SU-DHL-6 (cell line): ENCODE results near the gene ACSS1.

Source experiments
- H2AFZ ChIP-seq: fragments of 200-600 bp; sonication (generic); 2 replicates; pipeline ENCODE4 v1.6.1; 2014; ENCODE audit warnings: low read depth, mild to moderate bottlenecking, moderate library complexity, mixed read lengths, antibody characterized with exemption, low read length; ENCODE audit not compliant: severe bottlenecking
- H3F3A ChIP-seq: fragments of 200-600 bp; shearing (Covaris generic); 2 replicates; pipeline ENCODE4 v1.6.0; 2016; ENCODE audit warnings: antibody characterized with exemption, mild to moderate bottlenecking; ENCODE audit not compliant: insufficient read depth
- H3K27ac ChIP-seq: fragments of 200-600 bp; sonication (generic); 2 replicates; pipeline ENCODE4 v1.5.1; 2016; ENCODE audit warnings: low read depth, mild to moderate bottlenecking, low read length, moderate library complexity, mixed read lengths
- H3K27me3 ChIP-seq: fragments of 200-600 bp; sonication (generic), shearing (Covaris generic); 2 replicates; pipeline ENCODE4 v1.6.0; 2014; ENCODE audit warnings: mild to moderate bottlenecking, low read length
- H3K36me3 ChIP-seq: fragments of 200-600 bp; sonication (generic); 2 replicates; pipeline ENCODE4 v1.6.1; 2014; ENCODE audit warnings: mild to moderate bottlenecking, low read length, mixed read lengths
- H3K4me2 ChIP-seq: fragments of 300-600, 200-600 bp; shearing (Covaris generic), sonication (generic); 2 replicates; pipeline ENCODE4 v1.6.0; 2014; ENCODE audit warnings: low read length, low read depth, mild to moderate bottlenecking; ENCODE audit not compliant: poor library complexity, severe bottlenecking
- H3K4me3 ChIP-seq: fragments of 200-600 bp; sonication (generic); 2 replicates; pipeline ENCODE4 v1.5.1; 2014; ENCODE audit warnings: antibody characterized with exemption, low read length, mild to moderate bottlenecking, mixed read lengths; ENCODE audit not compliant: insufficient read depth, poor library complexity, severe bottlenecking
- H3K79me2 ChIP-seq: fragments of 200-600 bp; sonication (generic); 2 replicates; pipeline ENCODE4 v1.6.1; 2014; ENCODE audit warnings: mild to moderate bottlenecking, low read length, moderate library complexity; ENCODE audit not compliant: insufficient read depth
- H3K9ac ChIP-seq: fragments of 200-600 bp; sonication (generic); 2 replicates; pipeline ENCODE4 v1.7.0; 2014; ENCODE audit warnings: mild to moderate bottlenecking, low read length
- H3K9me2 ChIP-seq: fragments of 200-600 bp; sonication (generic); replicated peaks from 2 replicates; pipeline ENCODE4 v1.6.1; 2014; ENCODE audit warnings: low read length; ENCODE audit not compliant: insufficient read depth
- H3K9me3 ChIP-seq: fragments of 200-600 bp; sonication (generic); 2 replicates; pipeline ENCODE4 v1.6.1; 2014; ENCODE audit warnings: low read length, mixed read lengths; ENCODE audit not compliant: insufficient read depth
- H4K20me1 ChIP-seq: fragments of 200-600 bp; sonication (generic); 2 replicates; pipeline ENCODE4 v1.6.1; 2014; ENCODE audit warnings: low read depth, mild to moderate bottlenecking, antibody characterized with exemption, low read length, moderate library complexity, mixed read lengths
- EZH2phosphoT487 ChIP-seq: fragments of 200-600 bp; sonication (generic), shearing (Covaris generic); conservative IDR thresholded peaks from 2 replicates; pipeline ENCODE4 v1.6.1; 2018; ENCODE audit warnings: mild to moderate bottlenecking, antibody characterized with exemption, low read length, moderate library complexity, mixed read lengths
- TF ChIP-seq, protein P1 (sequence below): fragments of 200-600 bp; sonication (generic); IDR thresholded peaks from one replicate; pipeline ENCODE4 v1.5.1; 2017; ENCODE audit warnings: antibody characterized with exemption, mild to moderate bottlenecking, low read length, moderate library complexity; ENCODE audit not compliant: insufficient read depth, poor library complexity, severe bottlenecking

Gene ACSS1

DNA sequence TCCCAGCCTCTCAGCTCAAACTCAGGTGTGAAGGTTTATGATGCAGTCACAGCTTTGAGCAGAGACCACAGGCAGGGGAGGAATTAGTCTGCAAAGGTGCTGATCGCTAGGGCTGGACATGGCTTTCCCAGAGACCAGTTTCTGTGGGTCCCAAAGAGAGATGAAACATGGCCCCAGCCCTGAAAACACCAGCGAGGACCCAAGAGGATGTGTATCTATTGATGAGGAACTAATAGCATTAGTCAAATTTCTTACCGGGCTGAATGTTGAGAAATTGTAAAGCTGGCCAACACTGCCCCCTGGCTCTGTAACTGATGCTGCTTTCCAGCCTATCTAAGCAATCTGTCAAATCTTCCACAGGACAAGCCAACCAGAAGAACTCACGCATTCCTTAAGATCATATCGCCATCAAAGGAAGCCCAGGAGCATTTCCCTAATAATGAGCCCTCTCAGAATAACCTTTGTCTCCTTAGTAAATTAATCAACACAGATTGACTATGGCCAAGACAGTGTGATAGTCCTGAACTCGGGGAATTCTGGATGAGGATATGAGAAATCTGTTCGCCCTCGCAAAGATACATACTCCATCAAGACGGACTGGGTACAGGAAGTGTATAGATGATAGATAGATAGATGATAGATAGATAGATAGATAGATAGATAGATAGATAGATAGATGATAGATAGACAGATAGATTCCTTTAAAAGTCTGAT lies 7.8 kb upstream of the ACSS1 start:
- Histone ChIP-seq H3K4me2 (no peak overlapping the region), H3F3A (no peaks in the 10 kb centered on the region), H3K9ac (no peak overlapping the region), H3K9me3 (no peaks in the 10 kb centered on the region), H3K79me2 (no peaks in the 10 kb centered on the region), H3K27me3 (no peaks in the 10 kb centered on the region), H2AFZ (no peak overlapping the region), H3K27ac (no peak overlapping the region), H4K20me1 (no peaks in the 10 kb centered on the region), H3K9me2 (no peaks in the 10 kb centered on the region), H3K36me3 (no peaks in the 10 kb centered on the region), H3K4me3 (no peak overlapping the region)
- TF ChIP-seq EZH2phosphoT487, result no peak
- TF ChIP-seq, protein P1, sequence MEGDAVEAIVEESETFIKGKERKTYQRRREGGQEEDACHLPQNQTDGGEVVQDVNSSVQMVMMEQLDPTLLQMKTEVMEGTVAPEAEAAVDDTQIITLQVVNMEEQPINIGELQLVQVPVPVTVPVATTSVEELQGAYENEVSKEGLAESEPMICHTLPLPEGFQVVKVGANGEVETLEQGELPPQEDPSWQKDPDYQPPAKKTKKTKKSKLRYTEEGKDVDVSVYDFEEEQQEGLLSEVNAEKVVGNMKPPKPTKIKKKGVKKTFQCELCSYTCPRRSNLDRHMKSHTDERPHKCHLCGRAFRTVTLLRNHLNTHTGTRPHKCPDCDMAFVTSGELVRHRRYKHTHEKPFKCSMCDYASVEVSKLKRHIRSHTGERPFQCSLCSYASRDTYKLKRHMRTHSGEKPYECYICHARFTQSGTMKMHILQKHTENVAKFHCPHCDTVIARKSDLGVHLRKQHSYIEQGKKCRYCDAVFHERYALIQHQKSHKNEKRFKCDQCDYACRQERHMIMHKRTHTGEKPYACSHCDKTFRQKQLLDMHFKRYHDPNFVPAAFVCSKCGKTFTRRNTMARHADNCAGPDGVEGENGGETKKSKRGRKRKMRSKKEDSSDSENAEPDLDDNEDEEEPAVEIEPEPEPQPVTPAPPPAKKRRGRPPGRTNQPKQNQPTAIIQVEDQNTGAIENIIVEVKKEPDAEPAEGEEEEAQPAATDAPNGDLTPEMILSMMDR, result peak; percentile 44

DNA sequence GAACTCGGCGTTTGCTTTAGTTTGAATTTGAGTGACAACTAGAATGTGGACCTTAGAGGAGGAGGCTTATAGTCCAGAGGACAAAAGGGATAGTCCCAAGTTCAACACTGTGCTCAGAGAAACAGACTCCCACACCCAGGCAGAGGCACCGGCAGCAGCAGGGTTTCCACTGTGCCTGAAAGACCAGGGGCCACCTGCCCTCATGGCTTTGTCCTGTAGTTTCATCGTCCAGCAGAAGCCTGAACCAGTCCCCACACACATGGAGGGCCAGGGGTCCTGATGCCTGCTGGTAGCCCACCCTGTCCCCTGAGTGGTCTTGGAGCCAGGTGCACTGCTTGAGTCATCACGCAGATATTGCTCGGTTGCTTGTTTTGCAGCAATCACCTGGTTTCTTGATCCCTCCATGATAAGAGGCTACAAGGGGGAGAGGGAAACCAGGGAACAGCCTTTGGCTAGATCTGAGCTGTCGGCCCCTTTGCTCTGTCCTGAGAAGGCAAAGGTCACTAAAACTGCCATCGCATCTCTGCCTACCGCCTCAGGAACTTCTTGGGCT lies 7.2 kb upstream of the ACSS1 start:
- Histone ChIP-seq H3K36me3 (no peaks in the 10 kb centered on the region), H3K9me2 (no peaks in the 10 kb centered on the region), H2AFZ (no peak overlapping the region), H3F3A (no peaks in the 10 kb centered on the region), H3K27me3 (no peaks in the 10 kb centered on the region), H3K4me3 (no peak overlapping the region), H4K20me1 (no peaks in the 10 kb centered on the region), H3K9ac (no peak overlapping the region), H3K4me2 (no peak overlapping the region), H3K79me2 (no peaks in the 10 kb centered on the region), H3K27ac (no peak overlapping the region), H3K9me3 (no peaks in the 10 kb centered on the region)
- TF ChIP-seq EZH2phosphoT487, result no peak
- TF ChIP-seq, protein P1, result no peak

DNA sequence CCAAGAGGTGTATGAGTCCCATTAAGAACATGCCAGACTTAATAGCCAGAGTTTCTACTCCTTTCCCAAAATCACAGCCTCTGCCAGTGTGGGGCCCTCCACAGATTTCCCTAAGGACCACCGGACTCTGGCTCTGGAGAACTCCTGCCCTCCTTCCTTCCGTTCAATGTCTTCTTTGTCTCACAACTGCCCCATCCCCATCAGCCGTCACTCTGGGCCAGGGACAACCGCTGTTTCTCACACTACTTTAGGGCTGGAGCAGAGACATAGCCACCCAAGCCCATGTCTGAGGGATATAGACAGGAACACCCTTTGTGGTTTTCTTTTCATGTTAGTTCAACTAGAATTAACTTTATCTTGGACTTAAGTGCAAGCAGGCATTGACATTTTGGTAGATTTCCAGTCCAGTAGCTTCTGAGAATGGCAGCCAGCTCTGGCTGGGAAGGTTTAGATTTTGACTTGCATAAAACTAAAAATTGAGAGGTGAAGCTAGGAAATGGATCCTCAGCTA lies 6.7 kb upstream of the ACSS1 start:
- Histone ChIP-seq H3K4me3 (no peak overlapping the region), H3K36me3 (no peaks in the 10 kb centered on the region), H4K20me1 (no peaks in the 10 kb centered on the region), H3K27ac (no peak overlapping the region), H3K4me2 (no peak overlapping the region), H3K27me3 (no peaks in the 10 kb centered on the region), H3K9ac (no peak overlapping the region), H3K79me2 (no peaks in the 10 kb centered on the region), H3K9me2 (no peaks in the 10 kb centered on the region), H2AFZ (no peak overlapping the region), H3F3A (no peaks in the 10 kb centered on the region), H3K9me3 (no peaks in the 10 kb centered on the region)
- no peak for TF ChIP-seq EZH2phosphoT487
- TF ChIP-seq, protein P1, result no peak
